ENCODE results near the gene MGAT3.

MGAT3 gene

DNA sequence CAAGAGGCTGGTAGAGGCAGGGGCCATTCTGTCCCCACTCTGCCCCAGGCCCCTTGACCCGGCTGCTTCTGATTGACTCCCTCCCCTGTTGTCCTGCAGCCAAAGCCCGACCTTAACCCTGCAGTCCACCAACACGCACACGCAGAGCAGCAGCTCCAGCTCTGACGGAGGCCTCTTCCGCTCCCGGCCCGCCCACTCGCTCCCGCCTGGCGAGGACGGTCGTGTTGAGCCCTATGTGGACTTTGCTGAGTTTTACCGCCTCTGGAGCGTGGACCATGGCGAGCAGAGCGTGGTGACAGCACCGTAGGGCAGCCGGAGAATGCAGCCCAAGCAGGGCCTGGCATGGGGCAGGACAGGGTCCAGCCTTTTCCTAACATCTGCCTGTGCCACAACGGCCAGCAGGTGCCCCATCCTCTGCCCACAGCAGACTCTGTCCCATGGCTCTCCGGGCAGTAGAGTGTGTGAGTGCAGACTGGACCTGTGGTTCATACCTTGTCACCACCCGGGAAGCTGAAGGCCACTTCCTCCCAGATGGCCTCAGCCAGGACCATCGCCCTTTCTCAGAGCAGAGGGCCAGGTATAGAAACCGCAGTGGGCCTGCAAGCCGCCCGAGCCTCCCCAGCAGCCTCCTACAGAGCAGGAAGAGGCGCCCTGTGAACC lies 26.8 kb upstream of the MGAT3 start:
- DNase-seq, result no peak

DNA sequence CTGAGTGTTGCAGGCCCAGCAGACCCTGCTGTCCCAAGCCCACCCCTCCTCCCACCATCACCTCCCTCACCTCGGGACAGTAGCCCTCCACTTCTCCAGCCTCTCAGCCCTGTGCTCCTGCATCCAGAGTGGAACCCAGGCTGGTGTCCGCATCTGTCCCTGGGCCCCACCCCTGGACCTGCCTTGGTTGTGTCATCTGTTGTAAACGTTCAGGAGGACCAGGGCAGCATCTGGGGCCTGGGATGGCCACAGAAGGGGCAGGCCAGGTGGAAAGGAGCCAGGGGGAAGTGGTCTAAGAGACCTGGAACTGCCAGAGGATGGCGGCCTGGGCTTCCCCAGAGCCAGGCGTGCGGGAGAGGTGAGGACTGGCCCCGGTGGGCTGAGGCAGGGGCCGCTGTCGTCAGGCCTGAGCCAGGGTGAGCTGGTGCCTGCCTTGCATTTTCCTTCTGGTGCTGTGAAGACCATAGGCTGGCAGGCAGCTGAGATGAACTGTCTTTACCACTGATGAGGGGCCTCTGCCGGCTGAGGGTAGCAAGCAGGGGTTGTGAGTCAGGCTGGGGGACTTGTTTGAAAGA lies 26.1 kb upstream of the MGAT3 start:
- DNase-seq, result no peak

DNA sequence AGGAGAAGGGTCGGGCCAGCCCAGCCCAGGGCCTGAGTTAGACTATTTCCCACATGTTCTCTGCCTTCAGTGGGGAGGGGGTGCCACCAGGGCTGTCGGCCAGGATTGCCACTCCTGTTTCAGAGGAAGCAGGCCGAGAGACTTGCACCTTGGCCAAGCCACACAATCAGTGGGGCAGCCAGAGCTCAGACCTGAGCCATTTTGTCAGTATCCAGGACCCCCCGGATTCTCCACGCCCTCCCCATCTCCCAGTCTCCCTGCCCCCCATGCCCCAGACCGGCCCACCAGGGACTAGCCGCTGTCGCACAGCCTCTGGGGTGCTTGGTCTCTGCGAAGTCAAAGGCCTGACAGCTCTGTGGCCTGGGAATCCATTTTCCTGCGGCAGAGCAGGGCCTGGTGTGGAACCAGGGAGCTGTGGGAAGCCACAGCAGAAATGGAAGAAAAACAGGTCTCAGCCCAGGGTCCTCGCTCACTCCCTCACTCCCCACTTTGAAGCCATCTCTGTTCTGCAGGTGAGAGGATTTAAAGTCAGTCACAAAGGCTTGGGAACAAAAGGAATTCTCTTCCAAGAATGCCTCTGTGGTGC lies 25.5 kb upstream of the MGAT3 start:
- DNase-seq, result no peak

DNA sequence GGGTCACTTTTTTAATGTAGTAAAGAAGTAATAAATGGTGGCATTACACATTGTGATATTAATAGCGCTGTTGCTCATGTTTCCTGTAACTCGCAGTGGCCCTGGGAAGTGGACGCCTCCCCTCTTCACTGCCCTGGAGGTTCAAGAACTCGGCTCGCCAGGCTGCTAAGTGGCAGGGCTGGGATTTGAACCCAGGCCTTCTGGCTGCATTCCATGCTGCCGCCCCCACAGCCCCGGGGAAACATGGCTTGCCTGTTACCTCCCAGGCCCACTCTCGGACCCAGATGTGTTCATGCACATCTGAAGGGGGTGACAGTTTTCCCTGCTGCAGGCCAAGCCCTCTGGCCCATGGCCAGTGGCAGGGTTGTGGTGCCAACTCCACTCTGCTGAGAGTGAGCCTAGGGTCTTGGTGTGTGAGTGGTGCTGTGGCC lies 25.0 kb upstream of the MGAT3 start:
- DNase-seq, result no peak

DNA sequence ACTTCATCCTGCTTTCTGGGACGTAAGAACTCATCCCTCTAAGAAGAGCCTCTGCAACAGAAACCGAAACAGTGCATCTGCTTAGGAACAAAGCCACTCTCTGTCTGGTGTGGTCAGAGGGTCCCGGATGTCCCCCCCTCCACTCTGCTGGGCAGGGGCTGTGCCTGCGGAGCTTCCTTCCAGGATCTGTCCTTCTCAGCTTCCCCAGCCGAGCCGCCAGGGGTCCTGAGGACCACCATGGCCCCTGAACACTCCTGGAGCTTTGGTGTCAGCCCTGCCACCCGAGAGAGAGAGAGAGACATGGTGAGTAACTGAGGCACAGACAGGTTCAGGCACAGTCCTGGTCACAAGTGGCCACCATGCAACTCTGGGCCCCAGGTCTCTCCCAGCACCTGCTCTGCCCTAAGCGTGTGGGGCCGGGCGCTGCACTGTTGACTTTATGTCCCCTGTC lies 24.4 kb upstream of the MGAT3 start:
- no peak for DNase-seq

DNA sequence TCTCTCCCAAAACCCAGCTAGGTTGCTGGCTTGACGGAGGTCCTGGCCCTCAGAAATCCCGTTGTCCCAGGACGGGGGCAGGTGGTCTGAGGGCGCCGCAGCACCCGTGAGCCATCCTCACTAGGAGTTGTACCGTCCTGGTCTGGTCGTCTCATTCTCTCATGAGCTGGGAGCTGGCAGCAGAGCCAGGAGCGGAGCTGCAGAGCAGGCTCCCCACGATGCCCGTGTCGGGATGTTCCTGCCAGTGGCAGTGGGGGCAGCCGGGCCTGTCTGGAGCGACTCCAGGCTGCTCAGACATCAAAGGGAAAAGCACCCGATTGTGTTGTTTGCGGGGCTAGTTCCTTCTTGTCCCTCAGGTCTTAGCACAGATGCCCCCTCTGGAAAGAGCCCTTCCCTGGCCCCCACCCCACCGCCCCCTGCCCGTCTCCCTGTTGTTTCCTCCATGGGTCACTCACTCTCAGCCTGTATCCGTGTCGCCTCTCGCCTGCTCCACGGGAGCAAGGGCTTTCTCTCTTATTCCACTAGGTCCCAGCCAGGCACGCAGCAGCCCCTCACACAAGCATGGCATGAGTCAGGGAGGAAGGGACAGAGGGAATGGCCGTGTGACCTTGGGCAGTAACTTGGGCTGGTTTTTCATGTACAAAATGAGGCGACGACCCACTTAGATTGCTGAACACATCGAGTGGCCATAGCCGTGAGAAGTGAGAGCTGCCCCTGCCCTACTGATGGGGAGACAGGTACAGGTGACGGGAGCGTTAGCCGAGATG lies 23.2 kb upstream of the MGAT3 start:
- no peak for DNase-seq

DNA sequence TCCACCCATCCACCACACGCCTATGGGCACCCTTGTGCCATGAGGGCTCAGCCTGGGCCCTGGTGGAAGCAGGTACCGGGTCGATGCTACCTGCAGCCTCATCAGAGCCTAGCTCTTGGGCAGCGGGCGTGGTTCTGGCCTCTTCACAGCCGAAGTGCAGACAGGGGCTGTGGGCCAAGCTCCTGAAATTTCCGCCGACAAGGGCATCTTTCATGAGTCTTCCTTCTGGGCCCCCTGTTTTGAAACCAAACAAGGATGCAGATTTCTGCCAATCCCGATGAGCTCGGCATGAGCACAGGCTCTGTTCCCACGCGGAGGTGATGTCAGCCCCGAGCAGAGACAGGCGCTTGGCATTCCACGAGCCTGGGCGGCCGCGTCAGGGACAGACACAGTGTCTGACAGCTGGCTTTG lies 22.6 kb upstream of the MGAT3 start:
- no peak for DNase-seq

DNA sequence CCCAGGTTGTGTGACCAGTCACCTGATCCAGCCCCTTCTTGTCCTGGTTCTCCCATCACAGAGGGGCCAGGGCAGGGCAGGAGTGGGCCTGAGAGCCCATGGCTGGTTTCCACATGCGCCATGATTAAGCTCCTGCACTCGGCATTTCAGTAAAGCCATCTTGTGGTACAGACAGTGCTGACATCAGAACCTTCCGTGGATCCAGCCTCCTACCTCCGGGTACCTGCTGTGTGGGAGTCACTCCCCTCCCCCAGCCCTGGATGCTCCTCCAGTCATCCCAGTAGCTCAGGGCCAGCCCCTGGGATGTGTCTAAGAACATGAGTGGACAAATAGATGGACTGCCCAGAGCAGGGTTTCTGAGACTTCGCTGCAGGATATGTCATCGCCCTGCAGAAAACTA lies 22.1 kb upstream of the MGAT3 start:
- no peak for DNase-seq

DNA sequence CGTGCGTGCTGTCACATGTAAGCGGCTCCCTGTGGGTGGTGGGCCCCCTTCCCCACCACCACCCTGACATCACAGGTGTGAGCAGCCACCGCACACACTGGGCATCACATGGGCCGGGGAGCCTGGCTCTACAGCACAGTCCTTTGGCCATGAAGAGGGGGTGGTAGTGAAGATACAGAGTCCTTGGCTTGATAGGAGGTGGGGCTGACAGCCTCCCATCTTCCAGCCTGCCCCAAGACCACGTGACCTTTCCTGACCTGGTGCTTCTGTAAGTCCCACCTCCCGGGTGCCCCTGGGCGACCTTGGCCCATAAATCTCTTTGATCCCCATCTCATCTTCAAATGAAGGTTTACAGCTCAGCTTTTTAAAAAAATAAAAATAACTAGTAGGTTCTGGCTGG lies 21.2 kb upstream of the MGAT3 start:
- DNase-seq, result no peak

DNA sequence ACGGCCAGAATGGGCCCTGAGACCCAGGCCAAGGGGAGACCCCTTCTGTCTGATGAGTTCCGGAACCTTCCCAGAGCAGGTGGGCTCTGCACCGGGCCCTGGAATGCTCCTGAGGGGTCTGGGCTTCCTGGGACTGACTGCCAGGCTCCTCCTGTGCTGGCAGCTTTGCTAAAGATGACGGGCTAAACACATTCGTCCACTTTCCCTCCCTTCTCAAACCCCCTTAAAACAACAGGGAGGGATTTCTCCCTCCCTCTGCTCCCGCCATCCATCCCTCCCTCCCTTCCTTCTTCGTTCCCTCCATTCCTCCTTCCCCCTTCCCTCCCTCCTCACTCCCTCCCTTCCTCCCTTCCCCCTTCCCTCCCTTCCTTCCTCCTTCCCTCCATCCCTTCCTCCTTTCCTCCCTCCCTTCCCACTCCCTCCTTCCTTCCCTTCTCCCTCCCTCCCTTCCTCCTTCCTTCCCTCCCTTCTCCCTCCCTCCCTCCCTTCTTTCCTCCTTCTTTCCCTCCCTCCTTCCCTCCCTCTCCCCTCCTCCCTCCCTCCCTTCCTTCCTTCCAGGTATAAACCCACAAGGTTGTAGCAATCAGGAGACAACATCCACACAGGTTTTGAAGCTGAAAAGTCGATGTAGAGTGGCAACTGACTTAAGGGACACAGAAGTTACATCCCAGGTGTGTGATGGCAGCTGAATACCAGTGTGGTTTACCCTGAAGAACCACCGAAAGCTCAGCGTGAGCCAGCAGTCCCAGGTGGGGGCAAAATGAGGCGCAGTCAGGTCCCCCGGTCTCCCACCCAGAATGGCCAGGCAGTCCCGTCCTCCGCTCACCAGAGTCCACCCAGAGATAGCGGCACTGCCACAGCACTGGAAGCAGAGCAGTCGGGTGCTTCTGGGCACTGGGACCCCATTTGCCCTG lies 18.8 kb upstream of the MGAT3 start:
- DNase-seq, result no peak

DNA sequence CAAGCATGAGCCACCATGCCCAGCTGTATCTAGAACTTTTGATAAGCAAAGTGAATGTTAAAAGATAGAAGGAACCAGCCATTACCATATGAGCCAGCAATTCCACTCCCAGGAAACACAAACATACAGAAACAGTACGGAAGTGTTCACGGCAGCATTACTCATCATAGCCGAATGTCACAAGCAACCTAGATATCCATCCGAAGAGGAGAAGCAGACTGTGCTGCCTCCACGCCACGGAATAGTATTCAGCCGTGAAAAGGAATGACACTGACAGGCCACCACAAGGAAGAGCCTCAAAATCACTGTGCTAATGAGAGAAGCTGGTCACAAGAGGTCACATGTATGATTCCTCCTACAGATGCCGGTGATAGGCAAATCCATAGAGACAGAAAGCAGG lies 17.6 kb upstream of the MGAT3 start:
- no peak for DNase-seq

DNA sequence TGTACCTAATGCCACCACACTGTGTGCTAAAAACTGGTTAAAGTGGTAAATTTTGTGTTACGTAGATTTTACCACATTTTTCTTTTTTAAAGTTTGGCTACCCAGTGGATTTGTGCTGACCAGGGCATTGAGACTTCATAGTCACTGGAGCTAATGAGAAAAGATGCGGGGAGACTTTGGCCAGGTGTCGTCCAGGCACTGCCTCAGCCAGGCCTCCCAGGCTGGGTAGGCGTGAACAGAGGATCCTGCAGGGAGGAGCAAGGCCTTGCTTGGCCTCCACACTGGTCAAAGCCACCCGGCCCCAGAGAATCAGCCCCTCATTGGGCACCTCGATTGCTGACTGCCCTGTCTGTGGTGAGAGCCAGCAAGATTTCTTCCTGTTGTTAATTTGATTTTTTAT lies 13.4 kb upstream of the MGAT3 start:
- DNase-seq, result no peak

DNA sequence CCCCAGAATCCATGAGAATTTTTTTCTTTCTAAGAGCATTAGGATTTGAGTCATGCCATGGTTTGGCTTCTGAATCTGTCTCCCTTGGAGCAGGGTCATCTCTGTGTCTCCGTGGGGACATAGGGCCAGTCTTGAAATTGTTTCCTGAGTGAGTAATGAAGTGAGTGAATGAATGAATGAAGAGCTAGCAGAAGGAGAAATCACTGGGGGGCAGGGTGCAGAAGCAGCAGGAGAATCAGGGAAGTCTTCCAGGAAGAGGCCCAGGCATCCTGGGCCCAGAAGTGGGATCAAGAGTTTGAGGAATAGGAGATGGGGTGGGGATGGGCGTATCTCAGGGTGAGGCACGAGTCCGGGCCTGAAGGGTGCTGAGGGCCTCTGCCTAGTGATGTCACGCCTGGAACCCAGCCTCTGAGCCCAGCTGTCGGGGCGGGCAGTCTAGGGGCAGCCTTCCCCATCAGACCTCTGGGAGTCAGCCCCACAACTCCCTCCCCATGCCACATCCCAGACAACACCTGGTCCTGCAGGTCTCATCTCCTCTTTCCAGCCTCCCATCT lies 12.5 kb upstream of the MGAT3 start:
- no peak for DNase-seq

DNA sequence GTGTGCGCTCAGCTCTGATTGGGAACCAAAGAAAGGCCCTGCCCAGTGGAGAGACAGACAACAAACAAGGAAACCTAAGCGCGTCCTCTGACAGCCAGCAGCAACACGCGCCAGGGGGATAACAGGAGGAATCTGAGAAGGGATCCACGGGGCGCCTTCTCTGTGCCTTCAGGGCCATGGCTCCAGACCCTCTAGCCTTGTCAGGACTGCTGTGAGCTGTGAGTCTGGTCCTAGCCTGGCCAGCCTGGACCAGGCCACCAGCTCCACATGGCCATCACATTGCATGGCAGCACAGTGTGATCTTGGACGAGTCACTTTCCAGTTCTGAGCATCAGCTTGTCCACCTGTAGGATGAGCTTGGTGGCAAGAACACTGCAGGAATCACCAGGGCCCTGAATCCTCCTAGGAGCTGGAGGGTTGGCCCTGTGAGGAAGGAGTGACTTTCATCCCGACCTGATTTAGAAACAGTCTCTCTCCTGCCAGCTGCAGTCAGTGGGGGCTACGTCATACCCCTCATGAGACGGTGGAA lies 11.8 kb upstream of the MGAT3 start:
- no peak for DNase-seq

DNA sequence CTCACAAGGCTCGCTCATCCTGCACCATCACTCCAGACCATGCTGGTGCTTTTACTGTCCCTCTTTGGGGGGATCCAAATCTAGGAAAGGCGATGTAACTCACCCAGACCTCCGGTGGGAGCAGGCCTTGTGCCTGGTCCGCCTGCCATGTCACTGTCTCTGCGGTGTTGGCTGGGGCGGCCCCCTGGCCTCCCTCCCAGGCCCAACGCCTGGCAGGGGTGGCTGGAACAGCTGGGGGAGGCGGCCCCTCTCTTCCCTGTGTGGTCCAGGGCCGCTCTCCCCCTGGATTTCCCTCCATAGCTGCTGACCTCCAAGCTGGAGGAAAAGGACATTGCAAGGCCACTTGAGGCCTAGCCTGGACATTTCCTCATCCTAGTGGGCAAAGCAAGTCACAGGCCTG lies 11.1 kb upstream of the MGAT3 start:
- no peak for DNase-seq

DNA sequence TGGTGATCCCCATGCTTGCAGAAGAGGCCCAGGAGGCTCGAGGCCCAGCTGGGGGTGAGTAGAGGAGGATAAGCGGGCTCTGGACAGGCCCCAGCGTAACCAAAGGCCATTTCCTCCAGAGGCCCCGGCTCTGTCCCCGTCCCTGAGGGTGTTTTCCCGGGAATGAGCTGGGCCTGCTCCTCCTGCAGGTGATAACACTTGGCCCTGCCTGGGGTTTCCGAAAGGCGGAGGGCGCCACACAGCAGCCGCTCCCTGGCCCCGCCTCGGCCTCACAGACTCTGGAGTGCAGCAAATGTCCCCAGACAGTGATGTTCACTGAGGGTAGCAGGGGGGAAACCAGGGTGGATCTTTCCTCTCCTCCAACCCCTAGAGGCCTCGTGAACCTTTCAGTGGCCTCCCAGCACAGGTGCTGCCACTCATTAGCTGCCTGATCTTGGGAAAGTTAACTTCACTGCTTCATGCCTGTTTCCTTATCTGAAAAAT lies 10.5 kb upstream of the MGAT3 start:
- DNase-seq, result no peak

DNA sequence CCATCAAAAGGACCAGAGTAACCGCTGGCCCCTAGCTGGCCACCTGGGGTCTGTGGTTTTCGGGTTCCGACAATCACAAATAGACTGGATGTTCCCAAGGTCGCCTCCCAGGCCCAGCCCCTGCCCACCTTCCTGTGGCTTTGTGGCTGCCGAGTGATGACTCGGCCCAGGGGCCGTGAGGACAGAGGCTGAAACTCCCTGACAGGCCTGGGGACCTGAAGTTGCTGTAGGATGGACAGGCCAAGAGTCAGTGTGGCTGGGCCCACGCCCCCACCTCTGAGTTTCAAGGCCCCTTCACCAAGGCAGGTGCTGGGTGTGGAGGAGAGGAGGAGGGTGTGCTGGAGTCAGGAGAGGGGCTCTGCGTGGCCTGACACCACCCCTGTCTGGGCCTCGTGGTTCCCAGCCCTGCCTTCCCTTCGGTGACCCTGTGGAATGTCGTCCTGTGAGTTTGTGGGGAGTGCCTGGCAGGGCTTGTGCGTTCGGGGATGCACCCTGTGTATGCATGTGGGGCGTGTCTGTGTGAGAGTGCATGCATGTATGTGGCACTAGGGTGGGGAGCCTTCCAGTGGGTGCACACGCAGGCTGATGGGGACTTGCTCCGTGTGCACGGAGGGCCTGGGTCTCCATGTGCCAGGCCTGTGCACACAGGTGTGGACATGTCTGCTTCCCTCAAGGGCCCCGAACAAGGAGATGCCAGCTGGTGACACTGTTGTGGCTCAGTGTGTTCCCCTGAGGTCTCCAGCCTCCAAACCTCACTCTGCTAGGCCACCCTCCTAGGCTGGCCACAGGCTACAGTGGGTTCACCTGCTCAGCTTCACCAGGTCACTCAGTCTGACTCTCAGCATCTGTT lies 8.4 kb upstream of the MGAT3 start:
- no peak for DNase-seq

DNA sequence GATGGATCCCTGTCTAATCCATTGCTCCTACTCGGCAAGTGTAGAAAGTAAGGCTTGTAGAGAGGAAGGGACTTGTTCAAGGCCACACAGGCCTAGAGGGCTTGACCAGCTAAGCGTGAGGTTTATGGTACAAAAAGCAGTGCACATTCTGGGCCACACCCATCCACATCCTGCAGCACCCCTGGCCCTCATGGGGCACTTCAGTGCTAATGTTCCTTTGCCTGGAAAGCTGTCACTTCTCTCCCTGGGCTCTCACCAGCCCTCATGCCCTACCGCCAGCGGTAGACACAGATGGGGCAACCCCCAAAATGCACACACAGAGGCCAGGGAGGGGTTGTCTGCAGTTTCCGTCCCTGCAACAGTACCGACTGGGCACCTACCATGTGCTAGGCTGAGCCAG lies 7.1 kb upstream of the MGAT3 start:
- DNase-seq, result no peak

DNA sequence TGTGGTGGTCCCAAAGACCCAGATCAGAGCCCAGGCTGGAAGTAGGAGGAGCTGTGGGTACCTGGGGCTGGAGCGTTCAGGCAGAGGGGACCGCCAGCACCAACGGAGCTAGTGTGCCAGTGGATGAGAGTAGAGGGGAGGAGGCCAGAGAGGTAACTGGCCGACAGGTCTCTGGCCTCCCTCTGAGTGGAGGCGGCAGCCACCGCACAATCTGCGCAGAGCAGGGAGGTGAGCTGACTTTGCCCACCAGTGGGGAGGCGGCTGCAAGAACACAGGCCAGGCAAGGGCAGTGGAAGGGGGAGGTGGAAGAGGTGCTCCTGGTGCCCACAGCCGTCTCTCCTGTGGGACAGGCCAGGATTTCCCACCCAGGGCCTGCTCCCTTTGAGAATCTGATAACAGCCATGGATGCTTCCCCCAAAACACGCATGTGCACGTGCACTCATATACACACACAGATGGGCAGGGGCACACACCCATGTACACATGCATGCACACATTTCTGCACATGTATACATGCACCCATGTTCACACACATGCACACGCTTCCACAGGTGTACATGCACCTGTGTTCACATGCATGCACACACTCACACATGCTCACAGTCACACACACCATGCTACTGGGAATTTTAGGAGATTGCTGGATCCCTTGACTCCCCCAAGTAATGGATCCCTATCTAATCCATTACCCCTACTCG lies 6.4 kb upstream of the MGAT3 start:
- DNase-seq, result no peak

DNA sequence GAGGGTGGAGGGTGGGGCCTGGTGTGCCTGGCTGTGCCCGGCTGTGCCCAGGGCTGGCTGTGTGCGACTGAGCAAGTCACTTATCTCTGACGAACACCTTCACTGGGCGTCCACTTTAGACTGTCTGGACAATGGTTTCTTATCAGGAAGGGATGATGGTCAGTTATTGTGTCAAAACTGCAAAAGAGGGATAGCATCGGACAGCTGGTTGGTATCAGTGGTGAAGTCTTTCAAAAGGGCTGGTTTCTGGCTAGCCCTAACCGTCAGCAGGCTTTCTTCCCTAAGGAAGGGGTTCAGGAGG lies 4.1 kb upstream of the MGAT3 start:
- DNase-seq, result no peak
